Suprapubic skin (tissue), 4 donors: ENCODE measurements around the gene RPRD1A.

Source experiments
- POLR2A ChIP-seq, 2 donors: fragments of 450-650 bp; IDR thresholded peaks; one replicate each; pipeline ENCODE4 v1.6.1; 2017; ENCODE audit warnings: antibody characterized with exemption in 2 of 2, mild to moderate bottlenecking in 2 of 2, moderate library complexity in 2 of 2
- POLR2AphosphoS5 ChIP-seq, 3 donors: sonication (generic); formaldehyde crosslinking; IDR thresholded peaks; one replicate each; pipeline ENCODE4 v1.6.1; 2017; ENCODE audit warnings: antibody characterized with exemption in 3 of 3
- TF ChIP-seq, protein P1 (sequence below), 2 donors: fragments of 200-600 bp in 1 of 2; fragments of 450-650 bp in 1 of 2; sonication (generic) in 1 of 2; IDR thresholded peaks; one replicate each; pipeline ENCODE4 v1.5.1; 2016 to 2019; ENCODE audit warnings: antibody characterized with exemption in 2 of 2, mild to moderate bottlenecking in 1 of 2, moderate library complexity in 1 of 2

DNA sequence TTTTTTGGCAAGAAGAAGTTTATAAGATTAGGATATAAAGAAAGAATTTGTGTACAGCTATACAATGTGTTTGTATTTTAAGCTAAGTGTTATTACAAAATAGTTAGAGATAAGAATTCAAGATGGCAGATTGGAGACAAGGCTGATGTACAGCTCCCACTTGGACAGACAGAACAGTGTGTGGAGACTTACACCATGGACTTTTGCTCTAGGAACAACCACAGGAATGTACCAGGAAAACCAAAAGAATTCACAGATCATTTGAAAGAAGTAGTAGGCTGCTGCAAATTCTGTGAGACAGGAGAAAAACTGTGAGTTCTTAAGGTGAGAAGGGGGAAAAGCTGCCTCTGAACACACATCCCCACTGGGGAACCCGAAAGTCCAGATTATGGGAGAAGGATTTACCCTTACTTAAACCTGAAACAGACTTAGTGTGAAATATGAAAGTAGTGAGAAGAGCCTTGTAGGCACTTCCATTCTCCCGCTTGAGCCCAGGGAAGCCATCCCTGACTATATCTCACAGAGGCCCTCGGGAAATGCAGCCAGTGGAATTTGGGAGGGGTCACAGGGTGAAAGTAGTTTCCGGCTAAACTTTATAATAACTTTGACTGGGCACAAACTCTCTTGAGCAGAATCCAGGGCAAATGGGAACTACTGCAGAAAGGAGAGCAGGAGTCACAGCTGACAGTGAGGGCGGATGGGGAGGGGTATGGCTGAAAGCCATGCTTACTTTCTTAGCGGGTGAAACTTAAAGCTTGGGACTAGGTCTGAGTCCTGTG is 11.6 kb upstream of the RPRD1A start:
- TF ChIP-seq, protein P1, sequence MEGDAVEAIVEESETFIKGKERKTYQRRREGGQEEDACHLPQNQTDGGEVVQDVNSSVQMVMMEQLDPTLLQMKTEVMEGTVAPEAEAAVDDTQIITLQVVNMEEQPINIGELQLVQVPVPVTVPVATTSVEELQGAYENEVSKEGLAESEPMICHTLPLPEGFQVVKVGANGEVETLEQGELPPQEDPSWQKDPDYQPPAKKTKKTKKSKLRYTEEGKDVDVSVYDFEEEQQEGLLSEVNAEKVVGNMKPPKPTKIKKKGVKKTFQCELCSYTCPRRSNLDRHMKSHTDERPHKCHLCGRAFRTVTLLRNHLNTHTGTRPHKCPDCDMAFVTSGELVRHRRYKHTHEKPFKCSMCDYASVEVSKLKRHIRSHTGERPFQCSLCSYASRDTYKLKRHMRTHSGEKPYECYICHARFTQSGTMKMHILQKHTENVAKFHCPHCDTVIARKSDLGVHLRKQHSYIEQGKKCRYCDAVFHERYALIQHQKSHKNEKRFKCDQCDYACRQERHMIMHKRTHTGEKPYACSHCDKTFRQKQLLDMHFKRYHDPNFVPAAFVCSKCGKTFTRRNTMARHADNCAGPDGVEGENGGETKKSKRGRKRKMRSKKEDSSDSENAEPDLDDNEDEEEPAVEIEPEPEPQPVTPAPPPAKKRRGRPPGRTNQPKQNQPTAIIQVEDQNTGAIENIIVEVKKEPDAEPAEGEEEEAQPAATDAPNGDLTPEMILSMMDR (IDR thresholded peaks at IDR 0.05) = no peak
- TF ChIP-seq POLR2A (IDR thresholded peaks at IDR 0.05) (no peak), POLR2AphosphoS5 (IDR thresholded peaks at IDR 0.05) (no peak)
